ENCODE data around the gene CELSR1.
"Not testable (repeated sequence)": the region's sequence is repeated elsewhere in the genome, so short reads cannot be mapped to it uniquely, and the experiment has no call there.

CELSR1 gene

DNA sequence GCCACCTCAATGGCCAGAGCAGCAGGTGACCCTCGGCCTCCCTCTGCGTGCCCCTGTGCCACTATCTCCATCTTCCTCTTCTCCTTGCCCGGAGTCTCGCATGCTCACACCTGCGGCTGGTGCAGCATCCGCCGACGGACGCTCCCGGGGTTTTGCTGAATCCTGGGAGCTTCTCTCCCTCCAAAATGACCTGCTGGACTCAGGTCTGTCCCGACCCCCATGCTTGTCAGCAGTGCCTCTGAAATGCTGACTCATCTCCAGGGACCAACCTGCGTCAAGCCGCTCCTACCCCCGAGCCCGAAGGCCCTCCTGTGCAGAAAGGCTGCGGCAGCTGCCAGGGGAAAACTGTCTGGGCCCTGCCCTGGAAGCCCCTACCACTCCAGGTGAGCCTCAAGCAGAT, 58.4 kb downstream of the CELSR1 start:
- DNase-seq, result no peak

DNA sequence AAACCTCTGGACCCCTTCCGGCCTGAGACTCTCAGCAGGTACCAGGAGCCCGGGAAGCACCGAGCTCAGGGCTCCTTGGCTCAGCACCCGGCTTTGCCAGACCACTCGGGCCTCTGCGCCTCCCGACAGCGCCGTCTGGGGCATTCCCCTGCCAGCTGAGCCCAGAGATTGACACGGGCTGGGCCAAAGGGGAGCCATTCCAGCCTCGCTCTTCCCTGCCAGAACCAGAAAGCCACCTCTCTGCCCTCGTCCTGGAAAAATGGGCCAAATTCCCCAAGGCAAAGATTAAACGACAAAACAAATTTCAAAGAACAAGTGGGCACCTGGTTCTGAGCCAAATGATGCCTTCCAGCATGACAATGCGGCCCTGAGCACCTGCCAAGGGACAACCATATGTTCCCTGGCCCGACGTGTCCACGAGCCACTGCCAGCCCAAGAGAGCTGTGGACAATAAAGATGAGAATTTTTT, 59.3 kb downstream of the CELSR1 start:
- no peak for DNase-seq

DNA sequence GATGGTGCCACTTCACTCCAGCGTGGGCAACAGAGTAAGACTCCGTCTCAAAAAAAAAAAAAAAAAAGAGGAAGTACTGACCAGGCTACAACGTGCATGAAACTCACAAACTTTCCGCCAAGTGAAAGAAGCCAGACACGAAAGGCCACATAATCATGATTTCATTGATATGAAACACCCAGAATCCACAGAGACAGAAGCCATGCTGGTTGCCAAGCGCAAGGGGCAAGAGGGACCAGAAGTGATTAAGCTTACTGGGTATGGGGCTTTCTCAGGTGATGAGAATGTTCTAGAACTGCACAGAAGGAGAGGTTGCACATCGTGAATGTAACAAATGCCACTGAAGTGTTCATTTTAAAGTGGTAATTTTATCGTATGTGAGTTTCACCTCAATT, 60.9 kb downstream of the CELSR1 start:
- DNase-seq, result no peak

DNA sequence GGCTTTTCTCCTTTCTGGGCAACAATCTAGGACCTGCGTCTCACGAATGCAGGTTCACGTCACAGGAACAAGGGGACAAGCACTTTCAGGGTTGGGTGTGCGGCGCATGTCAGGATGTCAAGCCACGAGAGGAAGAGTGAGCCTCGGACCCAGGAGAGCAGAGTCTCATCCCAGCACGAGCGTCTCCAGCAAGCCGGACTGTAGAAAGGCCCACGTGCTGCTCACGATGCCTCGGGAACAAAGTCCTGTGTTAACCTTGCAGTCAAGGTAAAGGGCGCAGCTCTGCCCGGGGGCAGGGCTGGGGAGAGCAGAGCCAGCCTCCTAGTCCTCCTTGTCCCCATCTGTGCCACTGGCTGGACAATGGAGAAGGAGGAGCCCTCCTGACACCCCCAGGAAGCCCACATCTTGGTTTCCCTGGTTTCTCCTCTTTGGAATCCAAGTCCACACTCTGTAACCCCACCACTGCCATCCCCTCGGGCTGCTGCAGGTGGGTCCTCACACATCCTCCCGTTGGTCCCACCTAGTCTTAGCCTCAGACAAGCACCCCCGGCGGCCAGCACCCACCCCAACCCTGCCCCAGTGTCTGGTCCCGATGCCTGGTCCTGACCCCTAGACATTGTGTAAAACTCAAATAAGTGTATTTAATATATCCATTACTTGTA, 63.4 kb downstream of the CELSR1 start:
- no peak for DNase-seq

DNA sequence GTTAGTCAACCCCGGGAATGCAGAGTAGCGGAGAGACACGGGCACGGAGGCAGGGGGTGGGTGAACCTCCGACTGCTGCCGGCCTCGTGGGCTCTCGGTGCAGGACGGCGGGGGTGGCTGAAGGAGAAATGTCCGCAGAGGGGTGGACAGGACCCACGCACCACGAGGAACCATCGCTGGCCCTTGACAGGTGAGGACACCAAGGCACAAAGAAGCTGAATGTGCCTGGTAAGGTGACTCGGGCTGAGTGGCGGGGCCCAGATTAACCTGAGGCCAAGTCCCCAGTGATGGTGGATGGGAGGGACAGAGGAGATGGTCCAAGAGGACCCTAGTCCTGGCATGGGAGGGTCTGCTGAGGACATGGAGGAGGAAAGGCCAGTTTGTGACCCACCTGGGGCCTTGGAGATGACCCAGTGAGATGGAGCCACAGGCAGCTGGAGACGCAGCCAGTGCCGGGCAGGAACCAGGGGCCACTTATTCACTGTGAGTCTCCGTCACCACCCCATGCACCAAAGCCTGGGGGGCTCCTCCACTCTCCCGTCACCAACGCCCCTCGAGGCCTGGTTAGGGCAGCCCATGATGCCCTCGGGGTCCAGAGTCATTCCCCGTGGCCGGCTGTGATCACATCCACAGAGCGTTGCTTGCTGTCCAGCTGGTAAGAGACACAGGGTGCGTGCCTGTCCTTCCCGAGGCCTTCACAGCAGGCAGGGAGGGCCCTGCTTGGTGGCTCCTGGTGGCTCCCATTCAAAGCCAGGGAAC, 64.2 kb downstream of the CELSR1 start:
- DNase-seq, result no peak

DNA sequence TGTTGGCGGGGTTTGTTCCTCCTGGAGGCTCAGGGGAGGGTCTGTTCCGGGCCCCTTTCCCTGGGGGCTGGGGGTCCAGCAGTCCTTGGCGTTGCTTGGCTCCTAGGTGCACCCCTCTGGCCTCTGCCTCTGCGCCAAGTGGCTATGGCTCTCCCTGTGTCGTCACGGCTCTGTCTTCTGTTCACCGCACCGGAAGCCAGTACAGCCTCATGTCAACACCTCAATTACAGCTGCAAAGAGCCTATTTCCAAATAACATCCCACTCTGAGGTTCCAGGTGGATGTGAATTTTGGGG, 64.8 kb downstream of the CELSR1 start:
- DNase-seq, result no peak

DNA sequence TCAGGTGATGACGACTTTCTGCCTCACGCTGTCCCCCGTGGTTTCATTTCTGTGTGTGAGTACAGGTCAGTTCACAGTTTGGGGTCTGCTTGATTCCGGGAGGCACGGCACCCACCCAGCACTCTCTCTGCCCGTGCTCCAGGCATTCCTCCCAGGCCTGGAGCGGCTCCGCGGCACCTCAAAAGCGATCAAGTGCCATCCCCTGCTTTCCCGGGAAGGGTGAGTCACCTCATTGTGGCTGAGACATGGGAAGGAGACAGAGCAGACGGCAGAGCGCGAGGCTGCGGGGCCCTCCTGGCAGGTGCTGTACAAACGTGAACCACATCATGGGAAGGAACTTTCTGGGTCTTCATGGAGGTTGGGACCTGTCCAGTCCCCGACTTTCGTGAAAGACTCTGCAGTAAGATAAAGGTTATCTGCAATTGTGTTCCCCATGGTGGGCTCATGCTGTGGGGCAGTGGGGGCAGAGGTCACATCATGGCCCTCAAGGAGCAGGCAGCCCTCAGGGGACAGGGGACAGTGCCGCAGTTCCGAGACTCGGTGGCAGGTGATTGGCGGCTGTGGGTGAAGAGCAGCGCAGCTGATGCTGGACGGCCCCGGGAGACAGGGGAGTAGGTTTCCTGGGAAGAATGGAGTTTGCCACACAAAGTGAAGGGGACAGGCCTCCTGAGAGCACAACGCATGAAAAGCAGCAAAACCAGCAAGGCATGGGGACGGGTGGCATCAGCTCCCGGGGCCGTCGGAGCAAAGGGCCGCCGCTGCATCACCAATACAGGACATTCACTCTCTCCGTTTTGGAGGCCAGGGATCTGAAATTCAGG, 65.3 kb downstream of the CELSR1 start:
- no peak for DNase-seq

DNA sequence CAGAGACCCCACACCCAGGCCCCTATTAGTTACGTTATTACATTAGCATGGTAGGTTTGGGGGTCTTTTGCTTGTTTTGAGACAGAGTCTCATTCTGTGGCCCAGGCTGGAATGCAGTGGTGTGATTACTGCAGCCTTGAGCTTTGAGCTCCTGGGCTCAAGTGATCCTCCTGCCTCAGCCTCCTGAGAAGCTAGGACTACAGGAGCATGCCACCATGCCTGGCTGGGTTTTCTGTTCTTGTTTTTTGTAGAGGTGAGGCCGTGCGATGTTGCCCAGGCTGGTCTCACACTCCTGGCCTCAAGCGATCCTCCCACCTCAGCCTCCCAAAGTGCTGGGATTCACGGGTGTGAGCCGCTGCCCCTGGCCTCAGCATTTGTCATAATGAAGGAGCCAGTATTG, 66.1 kb downstream of the CELSR1 start:
- DNase-seq, result not testable (repeated sequence)

DNA sequence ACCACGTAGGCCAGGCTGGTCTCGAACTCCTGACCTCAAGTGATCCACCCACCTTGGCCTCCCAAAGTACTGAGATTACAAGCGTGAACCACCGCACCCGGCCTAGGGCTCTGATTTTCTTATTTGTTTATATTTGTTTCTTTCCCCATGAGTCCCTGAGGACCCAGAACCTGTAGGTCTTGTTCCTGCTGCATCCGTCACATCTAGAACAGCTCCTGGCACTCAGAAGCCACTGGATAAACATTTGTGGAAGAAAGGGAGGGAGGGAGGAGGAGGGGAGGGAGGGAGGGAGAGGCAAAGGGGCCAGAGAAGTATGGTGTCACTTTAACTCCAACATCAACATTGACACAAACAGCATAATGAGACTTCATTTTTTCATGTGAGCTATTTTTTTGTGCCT, 67.7 kb downstream of the CELSR1 start:
- DNase-seq, result no peak

DNA sequence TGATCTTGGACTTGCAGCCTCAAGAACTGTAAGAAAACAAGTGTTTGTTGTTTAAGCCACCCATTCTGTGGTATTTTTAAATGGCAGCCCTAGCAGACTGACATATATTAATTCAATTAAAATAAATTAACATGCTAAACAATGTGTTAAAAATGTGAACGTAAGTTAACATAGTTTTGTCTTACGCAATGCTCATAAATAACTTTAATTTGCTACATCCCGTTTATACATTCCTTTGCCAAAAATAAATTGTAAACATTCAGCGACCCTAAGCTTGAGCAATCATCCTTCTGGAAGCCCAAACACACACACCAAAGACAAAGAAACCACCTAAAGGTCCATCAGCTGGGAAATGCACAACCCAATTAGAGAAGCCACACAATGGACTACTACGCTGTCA, 70.4 kb downstream of the CELSR1 start:
- DNase-seq, result no peak

DNA sequence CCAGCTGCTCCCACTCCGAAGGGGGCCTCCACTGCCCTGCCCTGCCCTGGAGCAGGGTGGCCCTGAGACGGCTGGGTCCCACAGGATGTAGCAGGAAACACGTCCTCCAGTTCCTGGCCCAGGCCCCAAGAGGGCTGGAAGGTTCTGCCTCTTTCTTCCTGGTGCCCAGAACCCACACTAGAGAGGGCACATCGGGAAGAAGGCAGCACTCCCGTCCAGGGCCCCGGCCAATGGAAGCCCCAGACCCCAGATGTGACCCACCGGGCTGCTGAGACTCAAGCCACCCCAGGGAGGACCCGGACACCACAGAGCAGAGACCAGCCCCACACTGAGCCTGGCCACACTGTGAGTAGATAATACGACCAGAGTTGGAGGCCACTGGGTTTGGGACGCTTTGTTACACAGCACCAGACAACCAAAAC, 71.2 kb downstream of the CELSR1 start:
- no peak for DNase-seq

DNA sequence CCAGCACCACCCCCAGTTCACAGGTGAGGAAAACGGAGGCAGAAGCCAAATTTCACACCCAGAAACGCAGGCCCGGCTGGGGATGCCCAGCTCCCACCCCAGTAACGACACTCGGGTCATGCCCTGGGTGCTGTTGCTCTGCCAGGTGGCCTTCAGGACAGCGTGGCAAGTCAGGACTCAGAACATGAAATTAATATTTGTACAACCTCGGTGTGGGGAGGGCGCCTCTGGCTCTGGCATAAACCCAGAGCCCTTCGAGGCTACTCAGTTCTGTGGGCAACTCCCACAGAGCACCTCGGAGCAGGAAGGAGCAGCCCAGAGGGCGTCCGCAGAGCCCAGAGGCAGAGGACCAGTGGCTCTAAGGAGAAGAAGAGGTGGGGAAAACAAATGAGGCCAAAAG, 71.6 kb downstream of the CELSR1 start:
- DNase-seq, result no peak

DNA sequence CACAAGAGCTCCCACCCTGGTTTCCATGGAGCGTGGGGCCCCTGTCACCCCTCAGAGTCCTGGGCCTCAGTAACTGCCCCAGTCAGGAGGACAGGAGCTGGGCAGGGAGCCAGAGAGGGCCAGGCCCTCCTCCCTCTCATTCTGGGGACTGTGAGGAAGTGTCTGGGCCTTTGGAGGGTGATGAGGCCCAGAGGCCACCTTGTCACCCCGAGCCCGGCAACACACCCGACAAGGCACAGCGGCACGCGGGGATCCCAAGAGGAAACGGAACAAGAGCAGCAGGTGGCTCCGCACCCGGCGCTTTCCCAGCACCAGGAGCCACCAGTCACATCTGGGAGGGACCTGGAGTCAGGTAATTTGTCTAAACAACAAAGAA, 72.1 kb downstream of the CELSR1 start:
- no peak for DNase-seq

DNA sequence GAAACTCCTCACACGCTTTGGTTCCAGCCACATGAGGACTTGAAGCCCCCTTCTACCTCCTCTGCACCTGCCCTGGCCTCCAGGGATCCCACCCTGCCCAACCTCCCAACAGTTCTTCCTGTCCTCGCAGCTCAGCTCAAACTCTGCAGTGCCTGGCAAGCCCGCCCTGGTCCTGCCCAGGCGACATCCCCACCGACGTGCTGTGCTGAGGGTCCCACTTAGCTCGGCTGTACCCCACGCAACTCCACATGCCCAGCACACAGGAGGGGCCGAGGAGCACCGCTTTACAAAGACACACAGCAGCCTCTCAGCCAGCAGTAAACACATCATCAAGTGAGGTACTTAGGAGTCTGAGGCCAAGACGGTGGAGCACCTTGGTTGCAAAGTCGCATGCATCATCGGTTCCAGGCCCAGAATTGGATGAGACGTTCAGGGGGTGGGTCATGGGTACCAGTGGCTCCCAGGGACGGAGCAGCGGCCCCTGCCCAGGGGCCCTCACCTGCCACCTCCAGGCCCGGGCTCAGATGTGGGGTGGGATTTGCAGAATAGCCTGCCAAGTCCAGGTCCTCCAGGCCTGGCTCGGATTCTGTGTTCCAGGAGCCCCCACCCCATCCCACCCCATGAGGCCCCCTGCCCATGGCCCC, 72.6 kb downstream of the CELSR1 start:
- DNase-seq, result no peak

DNA sequence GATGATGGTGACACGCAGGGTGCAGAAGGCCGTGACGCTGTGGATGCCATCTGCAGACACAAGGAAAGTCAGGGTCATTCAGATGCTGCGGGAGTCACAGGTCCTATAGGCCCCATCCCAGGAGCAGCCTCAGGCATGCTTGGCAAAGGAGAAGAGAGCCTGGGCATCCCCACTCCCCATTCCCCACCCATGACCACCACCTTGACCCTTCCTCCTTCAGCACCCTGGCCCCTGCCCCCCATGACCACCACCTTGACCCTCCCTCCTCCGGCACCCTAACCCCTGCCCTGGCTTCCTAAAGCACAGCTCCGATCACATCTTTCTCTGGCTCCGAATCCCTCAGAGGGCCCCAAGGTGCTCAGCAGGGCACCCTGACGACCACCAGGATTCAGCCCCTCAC, 73.1 kb downstream of the CELSR1 start:
- no peak for DNase-seq

DNA sequence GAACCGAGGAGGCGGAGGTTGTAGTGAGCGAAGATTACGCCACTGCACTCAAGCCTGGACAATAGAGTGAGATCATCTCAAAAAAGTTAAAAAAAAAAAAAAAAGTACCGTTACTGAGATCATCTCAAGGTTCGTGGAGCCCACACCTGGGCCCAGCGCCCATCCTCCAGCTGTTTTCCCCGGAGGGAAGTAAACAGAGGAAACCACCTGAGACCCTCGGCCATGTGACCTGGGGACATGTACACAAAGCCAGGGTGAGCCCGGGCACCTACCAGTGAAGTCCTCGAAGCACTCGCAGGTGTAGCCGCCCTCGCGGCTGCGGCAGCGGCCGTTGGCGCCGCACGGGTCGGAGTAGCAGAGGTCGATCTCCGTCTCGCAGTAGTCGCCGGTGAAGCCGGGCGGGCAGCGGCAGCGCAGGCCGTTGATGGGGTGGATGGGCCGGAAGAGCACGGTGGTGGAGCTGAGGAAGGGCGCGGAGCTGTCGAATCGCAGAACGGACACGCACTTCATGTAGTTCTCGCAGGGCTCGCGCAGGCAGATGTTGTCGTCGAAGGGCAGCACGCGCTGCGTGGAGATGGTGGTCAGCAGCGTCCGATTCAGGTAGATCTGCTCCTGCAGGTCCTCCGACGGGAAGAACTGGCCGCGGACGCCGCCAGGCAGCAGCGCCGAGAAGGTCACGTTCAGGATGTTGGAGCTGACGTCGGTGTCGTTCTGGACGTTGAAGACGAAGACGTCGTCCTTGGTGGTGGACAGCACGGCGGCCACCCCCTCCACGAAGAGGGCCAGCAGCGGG, 73.8 kb downstream of the CELSR1 start:
- no peak for DNase-seq

DNA sequence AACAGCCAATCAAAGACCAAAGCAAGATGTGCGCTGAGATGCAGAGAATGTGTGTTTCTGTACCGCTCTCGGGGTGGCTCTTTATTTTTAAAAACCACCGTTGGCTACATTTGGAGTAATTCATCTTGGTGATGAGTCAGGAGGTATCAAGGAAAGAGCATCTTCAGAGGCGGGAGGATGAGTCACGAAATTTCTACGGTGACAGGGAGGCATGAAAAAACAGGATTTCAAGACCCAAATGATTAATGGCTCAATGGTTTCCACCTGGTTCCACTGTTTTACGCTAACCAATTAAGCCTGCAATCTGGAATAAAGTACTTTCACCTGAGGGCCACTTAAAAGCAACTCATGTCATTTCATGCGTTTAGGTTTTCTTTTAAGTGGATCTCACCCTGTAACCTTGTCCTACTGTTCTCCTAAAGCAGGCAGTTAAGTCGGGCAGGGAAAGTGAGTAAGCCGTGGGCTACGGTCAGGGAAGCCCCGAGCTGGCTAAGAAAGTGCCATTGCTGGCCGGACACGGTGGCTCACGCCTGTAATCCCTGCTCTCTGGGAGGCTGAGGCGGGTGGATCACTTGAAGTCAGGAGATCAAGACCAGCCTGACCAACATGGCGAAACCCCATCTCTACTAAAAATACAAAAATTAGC, 74.6 kb downstream of the CELSR1 start:
- no peak for DNase-seq

DNA sequence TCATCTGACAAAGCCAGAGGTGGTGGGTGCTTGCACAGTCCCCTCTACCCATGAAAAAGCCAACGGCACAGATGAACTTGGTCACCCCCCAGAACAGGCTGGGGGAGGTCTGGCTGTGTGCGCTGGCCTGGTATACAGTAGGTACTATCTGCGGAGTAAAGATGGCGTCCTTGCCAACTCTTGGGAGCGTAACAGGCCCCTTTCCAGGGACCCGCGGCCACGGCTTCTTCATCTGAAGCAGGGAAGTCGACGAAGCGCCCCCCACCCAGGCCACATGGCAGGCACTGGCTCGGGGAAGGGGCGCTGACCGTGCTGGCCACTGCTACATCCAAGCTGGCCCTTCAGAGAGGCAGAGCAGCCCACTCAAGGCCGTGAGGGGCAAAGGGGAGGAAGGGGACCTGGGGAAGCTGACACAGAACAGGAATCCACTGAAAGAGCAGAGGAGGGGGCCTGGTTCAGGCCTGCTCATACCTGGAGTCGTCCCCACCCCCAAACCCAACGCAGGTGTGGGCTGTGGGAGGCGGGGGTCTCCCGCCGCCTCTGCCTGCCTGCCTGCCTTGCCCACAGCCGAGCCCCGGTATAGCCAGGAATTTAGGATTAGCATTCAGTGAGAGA, 75.7 kb downstream of the CELSR1 start:
- no peak for DNase-seq

DNA sequence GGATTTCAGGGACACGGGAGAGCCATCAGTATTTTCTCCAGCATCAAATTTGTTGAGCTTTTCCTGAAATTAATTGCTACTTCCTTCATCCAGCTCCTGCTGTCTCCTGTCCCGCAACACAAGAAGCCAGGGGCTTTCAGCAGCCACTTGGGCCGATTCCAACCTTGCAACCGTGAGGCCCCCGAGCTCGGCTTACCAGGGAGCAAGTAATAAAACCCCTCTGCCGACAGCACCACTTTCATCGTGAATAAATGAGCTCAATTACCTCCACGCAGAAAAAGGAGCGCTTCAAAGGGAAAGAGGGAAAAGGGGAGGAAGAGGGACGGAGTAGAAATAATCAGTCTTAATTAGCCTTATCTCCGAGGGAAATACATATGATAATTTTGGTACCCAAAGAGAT, 76.6 kb downstream of the CELSR1 start:
- DNase-seq, result no peak

DNA sequence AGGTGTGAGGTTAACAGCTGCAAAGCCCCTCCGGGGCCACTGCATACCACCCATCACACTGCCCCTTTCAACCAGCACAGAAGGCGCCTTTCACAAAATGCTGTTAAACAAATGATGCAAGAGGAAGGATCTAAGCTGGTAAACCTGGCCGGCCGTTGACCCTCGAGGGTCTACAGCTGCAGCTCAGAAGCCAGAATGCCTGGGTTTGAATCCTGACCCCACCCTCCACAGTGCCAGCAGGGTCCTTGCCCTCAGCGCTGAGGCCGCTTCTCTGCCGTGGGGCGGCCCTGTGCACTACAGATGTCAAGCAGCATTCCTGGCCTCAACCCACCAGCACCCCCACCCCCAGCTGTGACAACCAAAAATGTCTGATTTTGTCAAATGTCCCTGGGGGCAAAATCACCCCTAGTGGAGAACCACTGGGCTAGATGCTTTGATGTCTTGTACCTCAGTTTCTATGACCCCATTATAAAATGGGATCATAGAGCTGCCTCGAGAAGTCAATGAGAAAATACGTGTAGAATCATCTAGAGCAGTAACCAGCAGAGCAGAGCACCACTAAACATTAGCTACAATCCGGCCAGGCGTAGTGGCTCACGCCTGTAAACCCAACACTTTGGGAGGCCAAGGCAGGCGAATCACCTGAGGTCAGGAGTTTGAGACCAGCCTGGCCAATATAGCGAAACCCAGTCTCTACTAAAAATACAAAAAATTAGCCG, 77.9 kb downstream of the CELSR1 start:
- no peak for DNase-seq

DNA sequence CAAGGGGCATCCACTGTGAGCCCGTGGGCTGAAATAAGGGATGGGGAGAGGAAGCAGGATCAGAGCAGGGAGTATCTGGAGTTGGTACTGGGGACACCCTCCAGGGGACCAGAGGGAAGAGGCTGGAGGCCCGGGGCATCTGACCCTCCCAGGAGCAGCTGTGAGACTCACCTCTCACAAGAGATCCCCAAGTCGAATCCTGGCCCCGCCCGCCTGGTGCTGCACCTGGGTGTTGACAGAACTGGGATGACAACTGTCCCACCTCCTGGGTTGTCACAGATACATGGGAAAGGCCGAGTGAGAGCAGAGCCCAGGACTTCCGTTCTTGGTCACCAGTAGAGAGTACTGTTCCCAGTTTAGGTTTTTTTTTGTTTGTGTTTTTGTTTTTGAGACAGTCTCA, 78.9 kb downstream of the CELSR1 start:
- no peak for DNase-seq
